Adrenal gland (tissue), 12 donors: ENCODE results near the gene KDM2B. TPM values are rescaled to one million over a fixed set of nuclear protein-coding genes. Genes with fewer than 3 reads are reported as not detected.
A peak's percentile ranks its signal among the peaks of the same experiment; 100 is the strongest.

Source experiments
- DNase-seq, 7 donors: peaks; one replicate each; pipeline ENCODE4 v3.0.0-alpha.2; 2019 to 2020
- H3K27ac ChIP-seq, 5 donors: fragments of 200-600 bp; sonication (generic) in 4 of 5; 1 replicate in 3 of 5; 2 replicates in 2 of 5; pipeline versions ENCODE4 v1.5.1 to v1.8.0; 2016 to 2020; ENCODE audit warnings: mild to moderate bottlenecking in 1 of 5
- H3K27me3 ChIP-seq: fragments of 200-600 bp; 2 replicates; pipeline ENCODE4 v1.8.0; 2021
- H3K36me3 ChIP-seq, 2 donors: fragments of 200-600 bp; replicated peaks in 1 of 2; 1 replicate in 1 of 2; 2 replicates in 1 of 2; pipeline versions ENCODE4 v1.5.1 to v1.8.0; 2018 to 2022
- H3K4me1 ChIP-seq, 2 donors: fragments of 200-600 bp; replicated peaks in 1 of 2; 1 replicate in 1 of 2; 2 replicates in 1 of 2; pipeline versions ENCODE4 v1.5.1 to v1.8.0; 2018 to 2021
- H3K4me3 ChIP-seq, 4 donors: fragments of 200-600 bp; sonication (generic) in 3 of 4; one replicate each; pipeline ENCODE4 v1.5.1; 2016 to 2018
- H3K9me3 ChIP-seq, 3 donors: fragments of 200-600 bp; sonication (generic) in 1 of 3; replicated peaks in 1 of 3; 1 replicate in 2 of 3; 2 replicates in 1 of 3; pipeline versions ENCODE4 v1.5.1 to v1.8.0; 2016 to 2021
- CTCF ChIP-seq, 6 experiments: fragments of 450-650 bp in 4 of 6; fragments of 200-600 bp in 2 of 6; sonication (generic) in 1 of 6; IDR thresholded peaks; 1 replicate in 5 of 6; 2 replicates in 1 of 6; pipeline versions ENCODE4 v1.5.1 to v1.8.0; 2016 to 2021; ENCODE audit warnings: antibody characterized with exemption in 6 of 6, mild to moderate bottlenecking in 2 of 6, moderate library complexity in 1 of 6
- POLR2A ChIP-seq, 2 donors: fragments of 450-650 bp; IDR thresholded peaks; one replicate each; pipeline ENCODE4 v1.6.1; 2017; ENCODE audit warnings: antibody characterized with exemption in 2 of 2, mild to moderate bottlenecking in 2 of 2, moderate library complexity in 1 of 2
- WGBS, 4 donors: extraction: QIAGEN DNeasy Blood & Tissue Kit in 2 of 4; methylation state at CpG; one replicate each; pipeline versions ENCODE4 v1.1.5 to v1.1.7; 2013 to 2017; 5-methylcytosine and 5-hydroxymethylcytosine counted together
- intact Hi-C, 2 donors: fragments of 100-400 bp; cut with DNase I; formaldehyde crosslinking; loops; one replicate each; pipeline versions ENCODE4 v1.14.1 to v1.15.0; 2022 to 2023
- polyA plus RNA-seq, 3 donors: library from polyadenylated mRNA; stranded (reverse); fragments of 200-250 nt in 2 of 3; fragments of 350-450 nt in 1 of 3; fragmentation: Illumina TruSeq in 1 of 3; extraction: RNeasy Lipid Tissue Mini Kit (QIAGEN cat#74804) in 1 of 3; gene quantifications; one replicate each; pipeline ENCODE4 v1.2.3, GENCODE V29; 2013 to 2014
- total RNA-seq, 9 donors: library from RNA; depleted of rRNA in 4 of 9; stranded (reverse); fragments of >200 nt in 4 of 9; fragments of 120-200 nt in 1 of 9; fragmentation: NEBNext Ultra II Directional in 1 of 9; extraction: Animal tissue kit (Norgen Biotek cat#: 25700) in 1 of 9; gene quantifications; one replicate each; pipeline versions ENCODE4 v1.1.0 to v1.2.4, GENCODE V29; 2013 to 2023
- donor health status: healthy with polysubstance abuse.
- donor health status: Bipolar disorder and iron deficiency.
- donor health status: DM: yes; HTN: yes; CAD: no.
- donor health status: DM: no; HTN: no; CAD: no.
- donor health status: DM: no; HTN: no; CAD: no.
- donor health status: DM: yes; HTN: yes; CAD: no.

The KDM2B gene
- total and polyA plus RNA-seq, 12 donors = 5.0 to 40.6 (median 17.2) TPM

- Histone ChIP-seq H3K4me3 (no peak overlapping the region), H3K27ac (no peak overlapping the region), H3K4me1 (no peaks in the 10 kb centered on the region), H3K36me3 (peaks cover 0 to 7% of the 10 kb centered on the region in 2 donors), H3K27me3 (no peaks in the 10 kb centered on the region), H3K9me3 (no peaks in the 10 kb centered on the region)
- DNase-seq = no peak
- intact Hi-C loops = no loop called here
- 86 to 90% (median 87%) methylated on average over 7 to 8 of the region's 8 CpGs for WGBS, 4 donors
- TF ChIP-seq POLR2A (IDR thresholded peaks at IDR 0.05) = no peak
- no peak for TF ChIP-seq CTCF (IDR thresholded peaks at IDR 0.05)
These were observed 37.0 kb downstream of the KDM2B start for GRCh38 chr12:121543786-121544185.

GRCh38 chr12:121539908-121540307 is 40.9 kb downstream of the KDM2B start:
- WGBS, 4 donors = 95 to 97% (median 96%) methylated on average over 6 of the region's 6 CpGs
- TF ChIP-seq POLR2A (IDR thresholded peaks at IDR 0.05) = no peak
- no peak for TF ChIP-seq CTCF (IDR thresholded peaks at IDR 0.05)
- no peaks in the 10 kb centered on the region for H3K9me3 ChIP-seq
- H3K4me1 ChIP-seq = peaks cover 18 to 24% of the 10 kb centered on the region in 2 donors
- no peaks in the 10 kb centered on the region for H3K27me3 ChIP-seq
- intact Hi-C loops = no loop called here
- H3K4me3 ChIP-seq = no peak overlapping the region
- H3K36me3 ChIP-seq = no peaks in the 10 kb centered on the region
- no peak overlapping the region for H3K27ac ChIP-seq
- DNase-seq = no peak

DNA sequence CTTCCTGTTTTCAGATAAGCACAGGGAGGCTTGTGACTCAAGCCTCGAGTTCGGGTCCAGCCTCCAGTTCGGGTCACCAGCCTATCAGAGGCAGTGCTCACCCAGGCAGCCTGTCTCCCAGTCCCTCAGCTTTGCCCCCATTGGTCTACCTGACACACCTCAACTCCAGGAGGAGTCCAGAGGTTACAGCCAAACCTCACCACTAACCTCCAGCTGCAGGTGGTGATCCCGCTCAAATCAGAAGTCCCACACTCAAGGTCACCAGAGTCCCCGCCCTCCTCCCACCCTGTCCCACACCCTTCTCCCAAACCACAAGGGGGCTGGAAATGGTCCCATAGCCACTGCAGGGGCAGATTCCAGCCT is 42.1 kb downstream of the KDM2B start:
- no peaks in the 10 kb centered on the region for H3K9me3 ChIP-seq
- no peak overlapping the region for H3K4me3 ChIP-seq
- H3K27me3 ChIP-seq = no peaks in the 10 kb centered on the region
- H3K36me3 ChIP-seq = no peaks in the 10 kb centered on the region
- 33 to 61% (median 39%) methylated on average over 5 of the region's 5 CpGs for WGBS, 4 donors
- TF ChIP-seq POLR2A (IDR thresholded peaks at IDR 0.05) (no peak), CTCF (IDR thresholded peaks at IDR 0.05) (no peak)
- peak in 3 of 7 donors; percentile 22 to 39 (median 24) for DNase-seq
- peaks cover 18 to 25% of the 10 kb centered on the region in 2 donors for H3K4me1 ChIP-seq
- intact Hi-C loops = no loop called here
- H3K27ac ChIP-seq = peak overlapping the region in 1 of 5 donors; percentile 90

- Histone ChIP-seq H3K27ac (peak overlapping the region in 4 of 5 donors; percentile 77 to 94 (median 86)), H3K4me1 (peaks cover 18 to 29% of the 10 kb centered on the region in 2 donors), H3K36me3 (no peaks in the 10 kb centered on the region), H3K4me3 (peak overlapping the region in 2 of 4 donors; percentile 55 to 76), H3K9me3 (no peaks in the 10 kb centered on the region), H3K27me3 (no peaks in the 10 kb centered on the region)
- peak in 2 of 7 donors; percentile 28 to 29 for DNase-seq
- intact Hi-C loops = no loop called here
- TF ChIP-seq CTCF (IDR thresholded peaks at IDR 0.05) = no peak
- TF ChIP-seq POLR2A (IDR thresholded peaks at IDR 0.05) = no peak
- WGBS, 4 donors = 2 to 53% (median 11%) methylated on average over 2 to 79 of the region's 83 CpGs
These were observed 42.8 kb downstream of the KDM2B start for GRCh38 chr12:121537814-121538698.
